Pancreas (tissue), 10 donors: ENCODE data around the gene FAAP100. TPM values are rescaled to one million over a fixed set of nuclear protein-coding genes. Genes with fewer than 3 reads are reported as not detected.

Source experiments
- ATAC-seq, 4 donors: fragments of 200-7000 bp; cut with Tn5 transposase; one replicate each; pipeline versions ENCODE4 v1.8.0 to v1.9.1; 2020; ENCODE audit warnings: mild to moderate bottlenecking in 4 of 4, moderate library complexity in 4 of 4
- DNase-seq, 6 donors: peaks; one replicate each; pipeline ENCODE4 v3.0.0-alpha.2; 2020
- FAIRE-seq: peaks from 2 replicates; lab custom pipeline; 2012; peaks lifted over from hg19 to GRCh38; lab: Jason Lieb, UNC
- H3K27ac ChIP-seq, 4 donors: fragments of 200-600 bp; sonication (generic); 1 replicate in 3 of 4; 2 replicates in 1 of 4; pipeline versions ENCODE4 v1.5.0 to v1.8.0; 2020
- H3K27me3 ChIP-seq, 4 donors: fragments of 200-600 bp; one replicate each; pipeline ENCODE4 v1.8.0; 2021
- H3K36me3 ChIP-seq, 3 donors: fragments of 200-600 bp; sonication (generic) in 1 of 3; one replicate each; pipeline versions ENCODE4 v1.5.0 to v1.8.0; 2020 to 2021
- H3K4me1 ChIP-seq, 3 donors: fragments of 200-600 bp; one replicate each; pipeline ENCODE4 v1.8.0; 2021
- H3K4me3 ChIP-seq, 4 donors: fragments of 200-600 bp; sonication (generic) in 2 of 4; one replicate each; pipeline versions ENCODE4 v1.5.0 to v1.8.0; 2020 to 2021
- H3K9me3 ChIP-seq, 4 donors: fragments of 200-600 bp; one replicate each; pipeline ENCODE4 v1.8.0; 2021
- CTCF ChIP-seq, 4 donors: fragments of 200-600 bp; sonication (generic) in 3 of 4; IDR thresholded peaks; one replicate each; pipeline versions ENCODE4 v1.5.0 to v1.8.0; 2021; ENCODE audit warnings: antibody characterized with exemption in 4 of 4
- WGBS, 2 donors: extraction: QIAGEN DNeasy Blood & Tissue Kit; methylation state at CpG; one replicate each; pipeline ENCODE4 v1.1.7; 2013; 5-methylcytosine and 5-hydroxymethylcytosine counted together
- intact Hi-C, 3 donors: fragments of 100-400 bp; cut with DNase I; formaldehyde crosslinking; loops; one replicate each; pipeline versions ENCODE4 v1.11.1 to v1.14.2; 2022
- polyA plus RNA-seq, 2 donors: library from polyadenylated mRNA; stranded (reverse); fragments of 200-250 nt; gene quantifications; one replicate each; pipeline ENCODE4 v1.2.3, GENCODE V29; 2013
- total RNA-seq, 6 donors: library from RNA; stranded (reverse); fragmentation: NEBNext Ultra II Directional in 4 of 6; extraction: Animal tissue kit (Norgen Biotek cat#: 25700) in 4 of 6; gene quantifications; one replicate each; pipeline versions ENCODE4 v1.2.1 to v1.2.4, GENCODE V29; 2021 to 2023
- donor health status: healthy with polysubstance abuse.
- donor health status: DM: no; HTN: no; CAD: no; lungs with moderate emphysema.
- donor health status: DM: no; HTN: no; CAD: no.
- donor health status: control.
- donor health status: control.
- donor health status: Bipolar disorder and iron deficiency.
- donor health status: DM: yes; HTN: yes; CAD: no.
- donor health status: DM: no; HTN: no; CAD: no.
- donor health status: DM: no; HTN: no; CAD: no.
- donor health status: DM: yes; HTN: yes; CAD: no.

The FAAP100 gene
- total and polyA plus RNA-seq, 8 donors: 9.4 to 66.0 (median 14.8) TPM

GRCh38 chr17:81528651-81529436, 23.3 kb downstream of the FAAP100 start:
- H3K36me3 ChIP-seq: no peaks in the 10 kb centered on the region
- no peaks in the 10 kb centered on the region for H3K4me1 ChIP-seq
- FAIRE-seq: no peak

GRCh38 chr17:81528384-81528650, 23.8 kb downstream of the FAAP100 start:
- Histone ChIP-seq H3K27me3 (no peaks in the 10 kb centered on the region), H3K4me1 (no peaks in the 10 kb centered on the region), H3K9me3 (no peaks in the 10 kb centered on the region), H3K4me3 (no peak overlapping the region), H3K27ac (no peak overlapping the region), H3K36me3 (no peaks in the 10 kb centered on the region)
- DNase-seq: peak in 2 of 6 donors; percentile 49 to 72
- no peak for TF ChIP-seq CTCF (IDR thresholded peaks at IDR 0.05)
- ATAC-seq: no peak
- intact Hi-C loops: no loop called here
- 15 to 47% methylated on average over 8 to 20 of the region's 20 CpGs for WGBS, 2 donors
- FAIRE-seq: no peak

More at GRCh38 chr17:81528651-81529436, 23.3 kb downstream of the FAAP100 start:
- 41 to 51% methylated on average over 57 to 62 of the region's 62 CpGs for WGBS, 2 donors
- ATAC-seq (peak; percentile 35 to 63 (median 57)), DNase-seq (peak in 3 of 6 donors; percentile 56 to 84 (median 65))
- Histone ChIP-seq H3K27ac (no peak overlapping the region), H3K9me3 (no peaks in the 10 kb centered on the region), H3K4me3 (peak overlapping the region in 1 of 4 donors; percentile 12), H3K27me3 (no peaks in the 10 kb centered on the region)
- TF ChIP-seq CTCF (IDR thresholded peaks at IDR 0.05): no peak
- intact Hi-C loops: no loop called here

GRCh38 chr17:81527591-81528383, 24.4 kb downstream of the FAAP100 start, which contains the start of gene FSCN2:
Gene FSCN2, plus strand, starts transcription at chr17:81528377. Its CDS starts 155 bp downstream, at chr17:81528532.
- Histone ChIP-seq H3K4me1 (no peaks in the 10 kb centered on the region), H3K27me3 (no peaks in the 10 kb centered on the region), H3K27ac (no peak within 1 kb of the TSS), H3K9me3 (no peaks in the 10 kb centered on the region), H3K36me3 (no peaks in the 10 kb centered on the region), H3K4me3 (peak within 1 kb of the TSS in 1 of 4 donors; percentile 12)
- 72 to 80% methylated on average over 25 to 42 of the region's 42 CpGs for WGBS, 2 donors
- DNase-seq: peak in 3 of 6 donors; percentile 8 to 72 (median 38)
- intact Hi-C loops: no loop called here
- peak in 1 of 4 donors; percentile 8 for ATAC-seq
- no peak for TF ChIP-seq CTCF (IDR thresholded peaks at IDR 0.05)
- no peak for FAIRE-seq

- no peak for ATAC-seq
- no peak for TF ChIP-seq CTCF (IDR thresholded peaks at IDR 0.05)
- H3K36me3 ChIP-seq: no peaks in the 10 kb centered on the region
- WGBS, 2 donors: 84 to 86% methylated on average over 20 to 21 of the region's 21 CpGs
- no peaks in the 10 kb centered on the region for H3K9me3 ChIP-seq
- no peak overlapping the region for H3K27ac ChIP-seq
- FAIRE-seq: no peak
- no peak overlapping the region for H3K4me3 ChIP-seq
- H3K27me3 ChIP-seq: no peaks in the 10 kb centered on the region
- intact Hi-C loops: no loop called here
- DNase-seq: peak in 3 of 6 donors; percentile 7 to 75 (median 28)
- no peaks in the 10 kb centered on the region for H3K4me1 ChIP-seq
Measured at GRCh38 chr17:81526662-81527571, 25.2 kb downstream of the FAAP100 start.
